T47D (cell line): ENCODE results near the gene C4orf36.

Experiments
- DNase-seq, 2 experiments: peaks; one replicate each; pipeline versions ENCODE4 v3.0.0 to v3.0.0-alpha.2; 2011 to 2012; ENCODE audit warnings: low read depth in 1 of 2, low spot score in 1 of 2
- JUND ChIP-seq: IDR thresholded peaks from 2 replicates; pipeline ENCODE4 v1.6.1; 2012; ENCODE audit warnings: low read depth
- in situ Hi-C: cut with HindIII; loops from 2 replicates; pipeline ENCODE4 v1.10.0; 2016; ENCODE audit warnings: low sequenced_read_pairs, low pct_unique_long_range_greater_than_20kb

The C4orf36 gene, protein sequence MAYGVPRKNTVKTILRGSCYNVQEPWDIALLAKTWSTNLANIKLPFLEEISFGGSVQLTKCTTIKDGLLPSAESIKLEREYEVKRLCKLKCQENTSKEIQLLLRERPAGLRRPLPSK

GRCh38 chr4:86891762-86892635 is at the start of gene C4orf36:
Gene C4orf36 (minus strand): TSS chr4:86892422. CDS start chr4:86891520, 902 bp downstream.
- in situ Hi-C loops = no loop called here
- DNase-seq = peak; percentile 29 to 91
- TF ChIP-seq JUND = no peak

GRCh38 chr4:86940920-86941460 is 48.8 kb upstream of the C4orf36 start:
- in situ Hi-C loops = no loop called here
- no peak for DNase-seq
- no peak for TF ChIP-seq JUND

- TF ChIP-seq JUND = no peak
- in situ Hi-C loops = no loop called here
- no peak for DNase-seq
Measured at GRCh38 chr4:86939729-86940575, 47.7 kb upstream of the C4orf36 start.

GRCh38 chr4:86938771-86939520 is 46.7 kb upstream of the C4orf36 start:
- no peak for TF ChIP-seq JUND
- in situ Hi-C loops = no loop called here
- DNase-seq = peak in 1 of 2 experiments; percentile 44

- in situ Hi-C loops = no loop called here
- DNase-seq = peak in 1 of 2 experiments; percentile 59
- TF ChIP-seq JUND = no peak
Measured at GRCh38 chr4:86935853-86936733, 43.9 kb upstream of the C4orf36 start.

GRCh38 chr4:86935566-86935852 is 43.3 kb upstream of the C4orf36 start:
- in situ Hi-C loops = no loop called here
- no peak for DNase-seq
- no peak for TF ChIP-seq JUND

GRCh38 chr4:86934771-86935565 is 42.7 kb upstream of the C4orf36 start, which contains the start of gene AFF1:
Gene AFF1 (plus strand): TSS chr4:86935011. CDS start chr4:86948534, 13,523 bp downstream.
- TF ChIP-seq JUND = no peak
- DNase-seq = peak; percentile 85 to 93
- in situ Hi-C loops = no loop called here

GRCh38 chr4:86934147-86934770 is 42.0 kb upstream of the C4orf36 start:
- TF ChIP-seq JUND = no peak
- peak in 1 of 2 experiments; percentile 12 for DNase-seq
- in situ Hi-C loops = no loop called here

DNA sequence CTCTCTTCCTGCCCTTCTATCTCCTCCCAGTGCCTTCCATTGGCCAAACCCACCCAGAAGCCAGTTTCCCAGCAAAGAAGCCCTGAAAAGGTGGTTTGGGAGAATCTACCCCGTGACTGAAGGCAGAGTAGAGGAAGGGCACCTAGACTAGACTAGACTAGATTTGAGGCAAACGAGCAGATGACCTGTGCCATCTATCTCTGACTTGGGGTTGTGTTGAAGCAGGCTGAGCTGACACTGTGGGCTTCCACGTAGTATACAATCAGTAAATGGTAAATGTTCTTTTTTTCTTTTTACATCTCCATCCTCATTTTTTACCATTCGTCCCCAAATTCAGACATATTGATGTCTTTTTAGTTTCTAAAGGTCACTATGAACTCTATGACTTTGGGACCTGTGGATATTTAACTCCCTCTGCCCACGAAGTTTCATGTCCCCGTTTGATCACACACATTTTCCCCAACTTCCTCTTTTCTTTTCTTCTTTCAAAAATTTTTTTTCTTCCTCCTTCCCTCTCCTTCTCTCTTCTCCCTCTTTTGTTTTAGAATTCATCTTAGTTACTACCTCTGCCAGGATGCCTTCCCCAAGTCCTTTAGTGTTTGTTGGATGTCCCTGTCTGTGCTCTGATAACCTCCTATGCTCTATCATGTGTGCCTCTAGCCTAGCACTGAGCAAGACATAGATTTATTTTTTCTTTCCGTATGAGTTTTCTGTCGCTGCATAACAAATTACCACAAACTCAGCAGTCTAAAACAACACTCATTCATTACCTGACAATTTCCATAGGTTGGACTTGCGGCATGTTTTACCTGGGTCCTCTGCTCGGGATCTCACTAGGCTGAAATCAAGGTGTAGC is 36.4 kb upstream of the C4orf36 start:
- DNase-seq = no peak
- in situ Hi-C loops = no loop called here
- TF ChIP-seq JUND = no peak
